Right renal cortex interstitium (tissue), 3 donors: ENCODE data around the gene EMC9. TPM values are rescaled to one million over a fixed set of nuclear protein-coding genes. Genes with fewer than 3 reads are reported as not detected.

ENCODE experiments used
- DNase-seq, 3 donors: peaks; one replicate each; pipeline ENCODE4 v3.0.0-alpha.2; 2013; ENCODE audit warnings: low read depth in 3 of 3, low spot score in 2 of 3
- polyA plus RNA-seq, 3 donors: library from polyadenylated mRNA; unstranded; fragments of 120-200 nt; gene quantifications; one replicate each; pipeline ENCODE4 v1.2.1, GENCODE V29; 2013; ENCODE audit not compliant: insufficient read length in 3 of 3

The EMC9 gene
- polyA plus RNA-seq, 3 donors = 11.9 to 20.1 (median 15.3) TPM

GRCh38 chr14:24133735-24134134, 7.7 kb downstream of the EMC9 start:
- DNase-seq = no peak

GRCh38 chr14:24132976-24133375, 8.4 kb downstream of the EMC9 start:
- no peak for DNase-seq

GRCh38 chr14:24132061-24132685, 9.2 kb downstream of the EMC9 start:
- DNase-seq = no peak

GRCh38 chr14:24131549-24131966, 9.8 kb downstream of the EMC9 start:
- DNase-seq = no peak

GRCh38 chr14:24130717-24131548, 10.5 kb downstream of the EMC9 start:
- no peak for DNase-seq

- DNase-seq = no peak
These were observed 11.0 kb downstream of the EMC9 start, which contains the start of gene FITM1 for GRCh38 chr14:24130380-24130716. FITM1 (plus strand) TSS chr14:24130659; CDS start chr14:24131564, 905 bp downstream.

GRCh38 chr14:24129410-24129998, 11.9 kb downstream of the EMC9 start:
- no peak for DNase-seq

GRCh38 chr14:24127673-24128072, 13.7 kb downstream of the EMC9 start:
- DNase-seq = no peak

GRCh38 chr14:24126939-24127338, 14.5 kb downstream of the EMC9 start:
- no peak for DNase-seq

GRCh38 chr14:24123424-24124417, 17.7 kb downstream of the EMC9 start:
- no peak for DNase-seq

GRCh38 chr14:24122898-24123297, 18.5 kb downstream of the EMC9 start:
- DNase-seq = no peak

- no peak for DNase-seq
These were observed 19.0 kb downstream of the EMC9 start for GRCh38 chr14:24122416-24122815.

- DNase-seq = no peak
These were observed 20.2 kb downstream of the EMC9 start for GRCh38 chr14:24121210-24121609.

GRCh38 chr14:24119691-24120090, 21.7 kb downstream of the EMC9 start:
- no peak for DNase-seq

GRCh38 chr14:24117179-24117578, 24.2 kb downstream of the EMC9 start:
- no peak for DNase-seq

- no peak for DNase-seq
These were observed 25.1 kb downstream of the EMC9 start for GRCh38 chr14:24116128-24116814.

GRCh38 chr14:24115422-24116127, 25.8 kb downstream of the EMC9 start:
- no peak for DNase-seq

GRCh38 chr14:24114532-24115421, 26.6 kb downstream of the EMC9 start, which contains the start of the genes DCAF11 and NRL:
DCAF11 (plus strand) TSS chr14:24114777; CDS start chr14:24115595, 818 bp downstream.
NRL (minus strand) TSS chr14:24114949; CDS start chr14:24082848, 32,101 bp downstream.
- peak; percentile 98 to 99 (median 99) for DNase-seq
